ENCODE results near the gene NR1H2.

Gene NR1H2

GRCh38 chr19:50378169-50378862 lies 2.1 kb downstream of the NR1H2 start:
- Histone ChIP-seq H3K27ac (replicated peaks) (no peak overlapping the region), H3K4me3 (replicated peaks; ENCODE audit: insufficient read depth, low read length) (no peak overlapping the region), H3K27me3 (ENCODE audit: insufficient read depth, poor library complexity, severe bottlenecking) (no peaks in the 10 kb centered on the region)
- TF ChIP-seq REST (IDR thresholded peaks at IDR 0.05; ENCODE audit: insufficient replicate concordance, low read depth) (no peak), POLR2AphosphoS5 (IDR thresholded peaks at IDR 0.05; ENCODE audit: low read depth) (no peak), SPI1 (IDR thresholded peaks at IDR 0.05; ENCODE audit: borderline replicate concordance, low read depth) (no peak), CTCF (IDR thresholded peaks at IDR 0.05; ENCODE audit: insufficient read depth, low read length) (no peak), GABPA (IDR thresholded peaks at IDR 0.05; ENCODE audit: low read depth) (no peak)
- no peak for DNase-seq (ENCODE audit: low read depth in 1 of 2, low spot score in 1 of 2)

- Histone ChIP-seq H3K27ac (replicated peaks) (no peak overlapping the region), H3K27me3 (ENCODE audit: insufficient read depth, poor library complexity, severe bottlenecking) (no peaks in the 10 kb centered on the region), H3K4me3 (replicated peaks; ENCODE audit: insufficient read depth, low read length) (no peak overlapping the region)
- no peak for TF ChIP-seq CTCF (IDR thresholded peaks at IDR 0.05; ENCODE audit: insufficient read depth, low read length)
- TF ChIP-seq GABPA (IDR thresholded peaks at IDR 0.05; ENCODE audit: low read depth): no peak
- TF ChIP-seq POLR2AphosphoS5 (IDR thresholded peaks at IDR 0.05; ENCODE audit: low read depth): no peak
- no peak for TF ChIP-seq REST (IDR thresholded peaks at IDR 0.05; ENCODE audit: insufficient replicate concordance, low read depth)
- no peak for TF ChIP-seq SPI1 (IDR thresholded peaks at IDR 0.05; ENCODE audit: borderline replicate concordance, low read depth)
- DNase-seq (ENCODE audit: low read depth in 1 of 2, low spot score in 1 of 2): no peak
Observed at GRCh38 chr19:50378863-50379236, 2.6 kb downstream of the NR1H2 start.

- Histone ChIP-seq H3K4me3 (replicated peaks; ENCODE audit: insufficient read depth, low read length) (no peak overlapping the region), H3K27me3 (ENCODE audit: insufficient read depth, poor library complexity, severe bottlenecking) (no peaks in the 10 kb centered on the region), H3K27ac (replicated peaks) (no peak overlapping the region)
- no peak for DNase-seq (ENCODE audit: low read depth in 1 of 2, low spot score in 1 of 2)
- TF ChIP-seq GABPA (IDR thresholded peaks at IDR 0.05; ENCODE audit: low read depth) (no peak), CTCF (IDR thresholded peaks at IDR 0.05; ENCODE audit: insufficient read depth, low read length) (no peak), POLR2AphosphoS5 (IDR thresholded peaks at IDR 0.05; ENCODE audit: low read depth) (no peak), REST (IDR thresholded peaks at IDR 0.05; ENCODE audit: insufficient replicate concordance, low read depth) (no peak), SPI1 (IDR thresholded peaks at IDR 0.05; ENCODE audit: borderline replicate concordance, low read depth) (no peak)
Observed at GRCh38 chr19:50379602-50380001, 3.3 kb downstream of the NR1H2 start.

Data from HL-60 (cell line).